ENCODE results near the gene MTNR1B.

DNA sequence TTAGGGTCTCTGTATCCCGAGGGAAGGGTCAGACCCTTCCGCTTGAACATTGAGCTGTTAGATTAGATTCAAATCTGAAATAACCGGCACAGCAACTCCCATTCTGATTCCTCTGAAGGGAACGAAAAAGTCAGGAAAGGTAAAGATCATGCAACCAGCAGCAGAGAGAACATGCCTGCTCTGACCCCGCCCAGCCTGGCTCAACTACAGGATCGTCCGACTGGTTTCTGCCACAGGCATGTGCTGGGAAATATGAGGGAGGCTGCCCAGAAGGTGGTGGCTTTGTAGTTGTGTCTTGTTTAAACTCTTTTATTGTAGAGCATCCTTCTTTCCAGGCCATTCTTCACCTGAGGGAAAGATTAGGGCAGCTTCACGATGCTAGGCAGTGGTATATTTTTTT lies 5.0 kb upstream of the MTNR1B start:
- TF ChIP-seq, protein P1, sequence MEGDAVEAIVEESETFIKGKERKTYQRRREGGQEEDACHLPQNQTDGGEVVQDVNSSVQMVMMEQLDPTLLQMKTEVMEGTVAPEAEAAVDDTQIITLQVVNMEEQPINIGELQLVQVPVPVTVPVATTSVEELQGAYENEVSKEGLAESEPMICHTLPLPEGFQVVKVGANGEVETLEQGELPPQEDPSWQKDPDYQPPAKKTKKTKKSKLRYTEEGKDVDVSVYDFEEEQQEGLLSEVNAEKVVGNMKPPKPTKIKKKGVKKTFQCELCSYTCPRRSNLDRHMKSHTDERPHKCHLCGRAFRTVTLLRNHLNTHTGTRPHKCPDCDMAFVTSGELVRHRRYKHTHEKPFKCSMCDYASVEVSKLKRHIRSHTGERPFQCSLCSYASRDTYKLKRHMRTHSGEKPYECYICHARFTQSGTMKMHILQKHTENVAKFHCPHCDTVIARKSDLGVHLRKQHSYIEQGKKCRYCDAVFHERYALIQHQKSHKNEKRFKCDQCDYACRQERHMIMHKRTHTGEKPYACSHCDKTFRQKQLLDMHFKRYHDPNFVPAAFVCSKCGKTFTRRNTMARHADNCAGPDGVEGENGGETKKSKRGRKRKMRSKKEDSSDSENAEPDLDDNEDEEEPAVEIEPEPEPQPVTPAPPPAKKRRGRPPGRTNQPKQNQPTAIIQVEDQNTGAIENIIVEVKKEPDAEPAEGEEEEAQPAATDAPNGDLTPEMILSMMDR (IDR thresholded peaks at IDR 0.05) = no peak
- TF ChIP-seq POLR2A (IDR thresholded peaks at IDR 0.05) = no peak

All from right lobe of liver (tissue), 4 donors.